ENCODE results near the gene LIMD2. TPM values are rescaled to one million over a fixed set of nuclear protein-coding genes. Genes with fewer than 3 reads are reported as not detected.
A peak's percentile ranks its signal among the peaks of the same experiment; 100 is the strongest.

LIMD2 gene
- total RNA-seq, 6 experiments from 2014 or later: 2.8 to 9.4 (median 5.2) TPM

DNA sequence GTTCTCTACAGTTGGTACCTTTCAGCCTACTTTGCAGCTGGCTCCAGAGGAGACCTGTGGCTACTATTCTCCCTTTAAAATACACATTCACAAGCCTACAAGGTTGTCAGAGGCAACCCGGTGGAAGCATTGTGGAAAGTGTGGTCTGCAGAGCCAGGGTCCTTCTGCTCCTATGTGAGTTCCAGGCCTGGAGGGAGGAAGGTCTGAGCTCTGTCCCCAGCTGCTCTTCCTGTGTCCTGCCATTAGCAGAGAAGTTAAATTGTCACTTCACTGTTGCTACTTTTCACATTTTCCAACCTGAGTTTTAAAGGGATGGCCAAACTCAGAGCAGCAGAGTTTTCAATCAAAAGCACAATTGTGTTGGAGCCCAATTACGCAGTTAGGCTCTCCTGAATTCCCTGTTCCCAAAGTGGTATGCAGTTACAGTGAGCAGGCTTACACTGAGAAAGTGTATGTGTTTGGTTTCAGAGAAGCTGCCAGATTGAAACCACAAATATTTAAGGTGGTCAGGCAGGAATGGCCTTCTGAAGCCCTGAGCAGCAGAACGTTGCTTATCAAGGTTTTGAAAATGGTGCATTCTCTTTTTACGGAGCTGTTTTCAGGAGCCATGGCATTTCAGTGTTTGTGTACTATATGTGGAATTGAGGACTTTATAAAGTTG, 52.7 kb downstream of the LIMD2 start:
- intact Hi-C loops (cut with DNase I): no loop called here
- Histone ChIP-seq H3K4me3 (no peak overlapping the region), H3K4me1 (peaks cover 0 to 12% (median 0%) of the 10 kb centered on the region in 4 donors), H3K27ac (no peak overlapping the region), H3K9me3 (no peaks in the 10 kb centered on the region), H3K27me3 (no peaks in the 10 kb centered on the region), H3K36me3 (peaks cover 0 to 7% (median 0%) of the 10 kb centered on the region in 4 donors)
- 71% methylated on average over 3 of the region's 4 CpGs for WGBS (ENCODE audit: insufficient coverage, low coverage, low lambda C conversion rate, missing lambda C conversion rate)
- no peak for TF ChIP-seq POLR2A (IDR thresholded peaks at IDR 0.05)
- TF ChIP-seq, protein P1, sequence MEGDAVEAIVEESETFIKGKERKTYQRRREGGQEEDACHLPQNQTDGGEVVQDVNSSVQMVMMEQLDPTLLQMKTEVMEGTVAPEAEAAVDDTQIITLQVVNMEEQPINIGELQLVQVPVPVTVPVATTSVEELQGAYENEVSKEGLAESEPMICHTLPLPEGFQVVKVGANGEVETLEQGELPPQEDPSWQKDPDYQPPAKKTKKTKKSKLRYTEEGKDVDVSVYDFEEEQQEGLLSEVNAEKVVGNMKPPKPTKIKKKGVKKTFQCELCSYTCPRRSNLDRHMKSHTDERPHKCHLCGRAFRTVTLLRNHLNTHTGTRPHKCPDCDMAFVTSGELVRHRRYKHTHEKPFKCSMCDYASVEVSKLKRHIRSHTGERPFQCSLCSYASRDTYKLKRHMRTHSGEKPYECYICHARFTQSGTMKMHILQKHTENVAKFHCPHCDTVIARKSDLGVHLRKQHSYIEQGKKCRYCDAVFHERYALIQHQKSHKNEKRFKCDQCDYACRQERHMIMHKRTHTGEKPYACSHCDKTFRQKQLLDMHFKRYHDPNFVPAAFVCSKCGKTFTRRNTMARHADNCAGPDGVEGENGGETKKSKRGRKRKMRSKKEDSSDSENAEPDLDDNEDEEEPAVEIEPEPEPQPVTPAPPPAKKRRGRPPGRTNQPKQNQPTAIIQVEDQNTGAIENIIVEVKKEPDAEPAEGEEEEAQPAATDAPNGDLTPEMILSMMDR (IDR thresholded peaks at IDR 0.05): no peak
- DNase-seq (no peak), ATAC-seq (no peak)

DNA sequence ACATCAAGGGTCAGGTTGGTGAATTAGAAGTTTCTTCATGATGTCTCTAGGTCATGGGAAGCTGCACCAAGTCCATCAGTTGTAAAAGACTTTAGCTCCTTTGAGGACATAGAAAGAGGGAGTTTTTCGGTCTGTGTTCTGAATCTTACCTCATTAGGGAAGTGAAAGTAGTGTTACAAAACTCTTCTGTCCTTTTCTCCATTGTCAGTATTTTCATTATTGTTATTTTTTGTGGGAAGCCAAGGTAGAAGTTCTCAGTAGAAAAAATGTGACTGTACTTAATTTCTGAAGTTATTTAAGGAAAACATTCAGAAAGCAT, 53.5 kb downstream of the LIMD2 start:
- intact Hi-C loops (cut with DNase I): no loop called here
- Histone ChIP-seq H3K4me3 (no peak overlapping the region), H3K4me1 (peaks cover 0 to 12% (median 0%) of the 10 kb centered on the region in 4 donors), H3K27me3 (no peaks in the 10 kb centered on the region), H3K27ac (no peak overlapping the region), H3K36me3 (peaks cover 0 to 6% (median 0%) of the 10 kb centered on the region in 4 donors), H3K9me3 (no peaks in the 10 kb centered on the region)
- 82% methylated on average over 1 of the region's 1 CpG for WGBS (ENCODE audit: insufficient coverage, low coverage, low lambda C conversion rate, missing lambda C conversion rate)
- ATAC-seq (peak in 2 of 4 donors; percentile 18 to 40), DNase-seq (no peak)
- TF ChIP-seq, protein P1 (IDR thresholded peaks at IDR 0.05): no peak

Other genes with a start within 250 kb of the LIMD2 start
- 1 to 10 TPM in 5 of 6 experiments, under 1 TPM in 1; 0.75 to 9.4 (median 5.1) TPM for gene ACE, start 223.1 kb downstream of the LIMD2 start, total RNA-seq
- gene KCNH6, start 176.8 kb downstream of the LIMD2 start, total RNA-seq: not detected
- gene DCAF7, start 149.6 kb downstream of the LIMD2 start, total RNA-seq: 10 to 100 TPM; 14.9 to 31.0 (median 26.7) TPM
- 10 to 100 TPM; 30.6 to 46.7 (median 35.5) TPM for gene TACO1, start 99.2 kb downstream of the LIMD2 start, total RNA-seq
- gene MAP3K3, start 77.7 kb downstream of the LIMD2 start, total RNA-seq: 10 to 100 TPM; 10.6 to 15.8 (median 13.0) TPM
- 10 to 100 TPM in 5 of 6 experiments, 1 to 10 TPM in 1; 8.4 to 15.1 (median 13.0) TPM for gene STRADA, start 41.7 kb upstream of the LIMD2 start, total RNA-seq
- 10 to 100 TPM; 45.7 to 69.9 (median 63.6) TPM for gene CCDC47, start 73.5 kb upstream of the LIMD2 start, total RNA-seq
- 10 to 100 TPM; 28.5 to 45.2 (median 36.2) TPM for gene DDX42, start 74.0 kb upstream of the LIMD2 start, total RNA-seq
- gene PSMC5, start 127.3 kb upstream of the LIMD2 start, total RNA-seq: 10 to 100 TPM; 52.7 to 70.9 (median 66.5) TPM
- gene FTSJ3, start 127.5 kb upstream of the LIMD2 start, total RNA-seq: 10 to 100 TPM; 12.9 to 25.9 (median 19.0) TPM
- gene SMARCD2, start 142.6 kb upstream of the LIMD2 start, total RNA-seq: 10 to 100 TPM; 23.8 to 94.5 (median 59.5) TPM
- gene CSH2, start 173.6 kb upstream of the LIMD2 start, total RNA-seq: not detected
- gene GH2, start 181.8 kb upstream of the LIMD2 start, total RNA-seq: not detected
- gene CSH1, start 196.4 kb upstream of the LIMD2 start, total RNA-seq: not detected
- not detected for gene CSHL1, start 211.1 kb upstream of the LIMD2 start, total RNA-seq
- gene GH1, start 218.7 kb upstream of the LIMD2 start, total RNA-seq: not detected
- gene CD79B, start 232.2 kb upstream of the LIMD2 start, total RNA-seq: 1 to 10 TPM in 2 of 6 experiments, under 1 TPM in 4; 0.62 to 2.2 (median 0.92) TPM